ENCODE results near the gene LRP8.

The LRP8 gene

DNA sequence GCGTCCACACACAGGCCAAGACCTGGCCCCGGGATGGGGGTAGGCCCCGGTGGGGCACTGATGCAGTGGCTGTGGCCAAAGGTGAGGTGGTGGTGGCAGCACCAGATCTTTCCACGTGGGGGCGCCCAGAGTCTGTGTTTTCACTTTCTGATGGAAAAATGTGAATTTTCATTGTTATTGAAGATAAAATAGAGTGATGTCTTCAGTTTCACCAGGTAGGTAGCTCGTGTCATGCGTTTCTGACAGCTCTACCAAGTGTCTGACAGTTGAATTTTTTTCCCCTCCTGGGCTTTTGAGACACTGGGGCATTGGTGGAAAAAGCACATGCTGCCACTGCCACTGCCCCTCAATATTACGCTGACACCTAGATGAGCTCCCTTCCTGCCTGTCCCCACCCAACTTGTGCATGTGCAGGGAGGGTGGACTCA lies 49.6 kb downstream of the LRP8 start:
- TF ChIP-seq CTCF (conservative IDR thresholded peaks at IDR 0.05) = peak; percentile 87
- no peak overlapping the region for H3K27ac ChIP-seq

DNA sequence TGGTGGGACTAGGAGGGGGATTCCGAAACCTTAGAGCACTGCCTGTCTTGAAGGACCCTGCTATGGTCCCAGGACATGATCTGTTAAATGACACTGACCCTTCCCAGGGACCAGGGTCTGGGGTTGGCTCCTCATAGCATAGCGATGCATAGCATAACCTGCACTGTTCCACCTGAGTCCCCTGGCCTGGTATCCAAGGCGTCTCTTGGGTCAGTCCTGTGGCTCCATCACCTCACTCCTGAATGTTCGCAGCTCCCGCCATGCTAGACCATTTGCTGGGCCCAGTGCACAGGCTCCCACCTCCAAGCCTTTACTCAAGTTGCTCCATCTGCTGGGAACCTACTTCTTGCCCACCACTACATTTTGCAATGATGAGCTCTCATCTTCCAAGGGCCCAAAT lies 50.5 kb downstream of the LRP8 start:
- no peak overlapping the region for H3K27ac ChIP-seq
- TF ChIP-seq CTCF (conservative IDR thresholded peaks at IDR 0.05) = no peak

- no peak for TF ChIP-seq CTCF (conservative IDR thresholded peaks at IDR 0.05)
- no peak overlapping the region for H3K27ac ChIP-seq
These were observed 51.0 kb downstream of the LRP8 start for GRCh38 chr1:53276902-53277281.

GRCh38 chr1:53276153-53276901 lies 51.5 kb downstream of the LRP8 start:
- TF ChIP-seq CTCF (conservative IDR thresholded peaks at IDR 0.05) = no peak
- no peak overlapping the region for H3K27ac ChIP-seq

- no peak overlapping the region for H3K27ac ChIP-seq
- TF ChIP-seq CTCF (conservative IDR thresholded peaks at IDR 0.05) = no peak
These were observed 52.3 kb downstream of the LRP8 start for GRCh38 chr1:53275566-53275965.

DNA sequence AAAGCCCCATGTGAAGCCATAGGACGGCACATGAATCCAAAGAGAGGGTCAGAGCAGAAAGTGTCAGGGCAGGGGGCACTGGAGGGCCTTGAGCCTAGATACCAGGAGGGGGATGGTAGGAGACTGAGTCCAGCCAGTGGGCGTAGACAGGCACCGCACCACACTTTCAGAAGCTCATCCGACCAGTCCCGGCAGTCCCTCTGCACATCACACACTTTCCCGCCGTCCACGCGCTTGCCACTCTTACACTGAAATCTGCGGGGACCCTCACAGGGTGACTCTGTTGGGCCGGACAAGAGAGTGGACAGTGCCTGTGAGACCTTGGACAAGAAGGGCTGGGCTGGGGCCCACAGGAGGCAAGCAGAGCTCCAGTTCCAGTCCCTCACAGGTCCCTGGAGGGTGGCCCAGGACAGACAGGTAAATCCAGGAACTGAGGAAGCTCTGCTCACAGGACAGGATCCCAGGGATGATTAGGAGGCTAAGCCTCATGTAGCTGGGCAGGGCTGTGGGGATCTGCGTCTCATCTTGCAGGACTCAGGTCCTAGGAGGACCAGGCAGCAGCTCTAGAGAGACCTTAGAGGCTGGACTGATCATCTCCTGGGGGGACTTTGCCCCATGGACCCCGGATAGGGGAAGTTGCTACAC lies 53.2 kb downstream of the LRP8 start:
- no peak for TF ChIP-seq CTCF (conservative IDR thresholded peaks at IDR 0.05)
- H3K27ac ChIP-seq = no peak overlapping the region

GRCh38 chr1:53274026-53274425 lies 53.8 kb downstream of the LRP8 start:
- TF ChIP-seq CTCF (conservative IDR thresholded peaks at IDR 0.05) = no peak
- H3K27ac ChIP-seq = no peak overlapping the region

All from VCaP (cell line).